Cardiac ventricle fibroblast (primary cell): Measurements from ENCODE around the gene IMPG2. TPM values are rescaled to one million over a fixed set of nuclear protein-coding genes. Genes with fewer than 3 reads are reported as not detected.

ENCODE experiments used
- total RNA-seq: library from RNA; depleted of rRNA; stranded (reverse); fragments of >200 nt; gene quantifications from 2 replicates; pipeline ENCODE4 v1.2.3, GENCODE V29; 2015

Gene IMPG2
- total RNA-seq = 0.20 and 0.37 TPM in 2 replicates

GRCh38 chr3:101320475-101320874 lies at the start of gene IMPG2:
IMPG2 (minus strand) TSS chr3:101320575; CDS start chr3:101320372, 203 bp downstream.

Other genes starting within 250 kb of the IMPG2 start
- gene SENP7, start 192.6 kb upstream of the IMPG2 start, total RNA-seq = 5.4 and 11.0 TPM in 2 replicates
- 17.4 and 17.5 TPM in 2 replicates for gene TRMT10C, start 241.3 kb upstream of the IMPG2 start, total RNA-seq